Breast epithelium (tissue), 3 donors: ENCODE measurements around the gene SHISA6.

Experiments used
- POLR2A ChIP-seq: fragments of 450-650 bp; IDR thresholded peaks from one replicate; pipeline ENCODE4 v1.6.1; 2016; ENCODE audit warnings: antibody characterized with exemption, mild to moderate bottlenecking, moderate library complexity
- POLR2AphosphoS5 ChIP-seq, 3 donors: sonication (generic); formaldehyde crosslinking; IDR thresholded peaks; one replicate each; pipeline ENCODE4 v1.6.1; 2017; ENCODE audit warnings: antibody characterized with exemption in 3 of 3
- TF ChIP-seq, protein P1 (sequence below), 3 donors: fragments of 450-650 bp; IDR thresholded peaks; one replicate each; pipeline ENCODE4 v1.5.1; 2016 to 2017; ENCODE audit warnings: antibody characterized with exemption in 3 of 3, mild to moderate bottlenecking in 3 of 3, moderate library complexity in 3 of 3

DNA sequence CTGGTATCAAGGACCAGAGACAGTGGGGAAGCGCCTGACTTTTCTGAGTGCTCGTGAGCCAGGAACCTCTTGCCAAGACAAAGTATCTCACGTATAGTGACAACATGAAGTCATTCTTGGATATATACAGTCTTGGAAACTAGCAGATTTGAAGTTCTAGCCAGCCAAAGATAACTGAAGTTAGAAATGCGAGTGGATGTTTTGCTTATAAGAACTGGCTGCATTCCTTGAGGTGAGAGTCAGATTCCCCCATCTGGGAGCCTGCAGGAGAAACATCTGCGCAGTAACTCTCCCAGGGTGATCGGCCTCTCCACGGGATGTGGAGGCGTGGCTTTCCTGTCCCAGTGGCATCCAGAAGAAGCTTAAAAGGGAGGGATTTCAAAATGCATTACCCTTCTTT is 89.8 kb downstream of the SHISA6 start:
- TF ChIP-seq, protein P1, sequence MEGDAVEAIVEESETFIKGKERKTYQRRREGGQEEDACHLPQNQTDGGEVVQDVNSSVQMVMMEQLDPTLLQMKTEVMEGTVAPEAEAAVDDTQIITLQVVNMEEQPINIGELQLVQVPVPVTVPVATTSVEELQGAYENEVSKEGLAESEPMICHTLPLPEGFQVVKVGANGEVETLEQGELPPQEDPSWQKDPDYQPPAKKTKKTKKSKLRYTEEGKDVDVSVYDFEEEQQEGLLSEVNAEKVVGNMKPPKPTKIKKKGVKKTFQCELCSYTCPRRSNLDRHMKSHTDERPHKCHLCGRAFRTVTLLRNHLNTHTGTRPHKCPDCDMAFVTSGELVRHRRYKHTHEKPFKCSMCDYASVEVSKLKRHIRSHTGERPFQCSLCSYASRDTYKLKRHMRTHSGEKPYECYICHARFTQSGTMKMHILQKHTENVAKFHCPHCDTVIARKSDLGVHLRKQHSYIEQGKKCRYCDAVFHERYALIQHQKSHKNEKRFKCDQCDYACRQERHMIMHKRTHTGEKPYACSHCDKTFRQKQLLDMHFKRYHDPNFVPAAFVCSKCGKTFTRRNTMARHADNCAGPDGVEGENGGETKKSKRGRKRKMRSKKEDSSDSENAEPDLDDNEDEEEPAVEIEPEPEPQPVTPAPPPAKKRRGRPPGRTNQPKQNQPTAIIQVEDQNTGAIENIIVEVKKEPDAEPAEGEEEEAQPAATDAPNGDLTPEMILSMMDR (IDR thresholded peaks at IDR 0.05) = no peak
- TF ChIP-seq POLR2A (no peak), POLR2AphosphoS5 (IDR thresholded peaks at IDR 0.05) (no peak)
